SU-DHL-6 (cell line): ENCODE measurements around the gene KIF12.

ENCODE experiments used
- H2AFZ ChIP-seq: fragments of 200-600 bp; sonication (generic); 2 replicates; pipeline ENCODE4 v1.6.1; 2014; ENCODE audit warnings: low read depth, mild to moderate bottlenecking, moderate library complexity, mixed read lengths, antibody characterized with exemption, low read length; ENCODE audit not compliant: severe bottlenecking
- H3F3A ChIP-seq: fragments of 200-600 bp; shearing (Covaris generic); 2 replicates; pipeline ENCODE4 v1.6.0; 2016; ENCODE audit warnings: antibody characterized with exemption, mild to moderate bottlenecking; ENCODE audit not compliant: insufficient read depth
- H3K27ac ChIP-seq: fragments of 200-600 bp; sonication (generic); 2 replicates; pipeline ENCODE4 v1.5.1; 2016; ENCODE audit warnings: low read depth, mild to moderate bottlenecking, low read length, moderate library complexity, mixed read lengths
- H3K27me3 ChIP-seq: fragments of 200-600 bp; sonication (generic), shearing (Covaris generic); 2 replicates; pipeline ENCODE4 v1.6.0; 2014; ENCODE audit warnings: mild to moderate bottlenecking, low read length
- H3K36me3 ChIP-seq: fragments of 200-600 bp; sonication (generic); 2 replicates; pipeline ENCODE4 v1.6.1; 2014; ENCODE audit warnings: mild to moderate bottlenecking, low read length, mixed read lengths
- H3K4me2 ChIP-seq: fragments of 300-600, 200-600 bp; shearing (Covaris generic), sonication (generic); 2 replicates; pipeline ENCODE4 v1.6.0; 2014; ENCODE audit warnings: low read length, low read depth, mild to moderate bottlenecking; ENCODE audit not compliant: poor library complexity, severe bottlenecking
- H3K4me3 ChIP-seq: fragments of 200-600 bp; sonication (generic); 2 replicates; pipeline ENCODE4 v1.5.1; 2014; ENCODE audit warnings: antibody characterized with exemption, low read length, mild to moderate bottlenecking, mixed read lengths; ENCODE audit not compliant: insufficient read depth, poor library complexity, severe bottlenecking
- H3K79me2 ChIP-seq: fragments of 200-600 bp; sonication (generic); 2 replicates; pipeline ENCODE4 v1.6.1; 2014; ENCODE audit warnings: mild to moderate bottlenecking, low read length, moderate library complexity; ENCODE audit not compliant: insufficient read depth
- H3K9ac ChIP-seq: fragments of 200-600 bp; sonication (generic); 2 replicates; pipeline ENCODE4 v1.7.0; 2014; ENCODE audit warnings: mild to moderate bottlenecking, low read length
- H3K9me2 ChIP-seq: fragments of 200-600 bp; sonication (generic); replicated peaks from 2 replicates; pipeline ENCODE4 v1.6.1; 2014; ENCODE audit warnings: low read length; ENCODE audit not compliant: insufficient read depth
- H3K9me3 ChIP-seq: fragments of 200-600 bp; sonication (generic); 2 replicates; pipeline ENCODE4 v1.6.1; 2014; ENCODE audit warnings: low read length, mixed read lengths; ENCODE audit not compliant: insufficient read depth
- H4K20me1 ChIP-seq: fragments of 200-600 bp; sonication (generic); 2 replicates; pipeline ENCODE4 v1.6.1; 2014; ENCODE audit warnings: low read depth, mild to moderate bottlenecking, antibody characterized with exemption, low read length, moderate library complexity, mixed read lengths
- EZH2phosphoT487 ChIP-seq: fragments of 200-600 bp; sonication (generic), shearing (Covaris generic); conservative IDR thresholded peaks from 2 replicates; pipeline ENCODE4 v1.6.1; 2018; ENCODE audit warnings: mild to moderate bottlenecking, antibody characterized with exemption, low read length, moderate library complexity, mixed read lengths
- TF ChIP-seq, protein P1 (sequence below): fragments of 200-600 bp; sonication (generic); IDR thresholded peaks from one replicate; pipeline ENCODE4 v1.5.1; 2017; ENCODE audit warnings: antibody characterized with exemption, mild to moderate bottlenecking, low read length, moderate library complexity; ENCODE audit not compliant: insufficient read depth, poor library complexity, severe bottlenecking

The KIF12 gene

DNA sequence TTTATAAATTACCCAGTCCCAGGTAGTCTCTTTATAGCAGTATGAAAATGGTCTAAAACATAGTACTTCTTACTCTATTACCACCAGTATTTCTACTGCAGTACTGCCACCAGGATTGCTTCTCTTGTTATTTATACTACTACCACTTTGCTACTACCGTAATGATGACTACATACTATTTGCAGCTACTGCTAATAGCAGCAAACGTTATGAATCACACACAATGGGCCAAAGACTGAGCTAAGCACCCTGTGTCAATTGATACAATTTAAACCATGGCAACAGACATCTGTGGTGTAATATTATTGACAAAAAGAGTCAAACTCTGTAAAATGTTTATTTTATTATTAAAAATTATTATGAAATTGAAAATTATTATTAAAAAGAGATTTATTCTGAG lies 15.3 kb upstream of the KIF12 start:
- no peak overlapping the region for H3K9ac ChIP-seq

DNA sequence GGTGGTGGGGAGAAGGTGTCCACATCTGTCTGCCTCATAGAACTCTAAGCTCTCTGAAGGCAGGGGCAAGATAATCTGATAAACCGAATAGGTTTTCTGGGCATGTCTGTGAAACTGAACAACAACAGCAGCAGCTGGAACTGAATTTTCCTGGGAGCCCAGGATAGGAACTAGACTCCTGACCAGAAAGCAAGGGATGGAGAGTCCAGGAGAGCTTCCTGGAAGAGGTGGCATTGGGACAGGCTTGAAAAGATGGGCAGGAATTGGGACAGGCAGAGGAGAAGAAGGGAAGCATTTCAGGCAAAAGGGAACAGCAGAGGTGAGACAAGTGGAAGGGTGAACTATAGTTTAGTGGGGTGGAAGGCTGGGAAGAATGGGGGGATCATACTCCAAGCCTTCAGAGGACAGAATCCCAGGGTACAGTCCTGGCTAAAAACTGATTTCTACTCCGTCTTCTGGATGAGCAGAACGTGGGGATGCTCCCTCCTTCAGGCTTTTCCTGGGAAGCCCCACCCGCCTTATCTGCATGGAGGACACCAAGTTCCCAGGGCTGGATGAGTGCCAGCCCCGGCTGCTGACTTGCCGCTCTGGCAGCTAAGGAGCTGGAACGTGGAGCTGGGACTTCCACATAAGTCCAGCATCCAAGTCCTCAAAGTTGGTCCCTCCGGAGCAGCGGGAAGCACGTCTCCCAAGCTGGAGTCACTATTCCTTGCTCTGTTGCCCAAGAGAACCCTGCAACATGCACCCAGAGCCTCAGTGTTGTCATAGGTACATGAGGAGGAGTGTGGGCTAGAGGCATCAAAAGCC lies 13.9 kb upstream of the KIF12 start:
- Histone ChIP-seq H3K9me3 (no peaks in the 10 kb centered on the region), H3K27ac (no peak overlapping the region), H4K20me1 (no peaks in the 10 kb centered on the region), H3K9me2 (no peaks in the 10 kb centered on the region), H3K36me3 (no peaks in the 10 kb centered on the region), H3K9ac (no peak overlapping the region), H3F3A (no peaks in the 10 kb centered on the region), H3K79me2 (no peaks in the 10 kb centered on the region), H3K27me3 (no peaks in the 10 kb centered on the region), H2AFZ (no peak overlapping the region), H3K4me3 (no peak overlapping the region), H3K4me2 (no peak overlapping the region)
- TF ChIP-seq EZH2phosphoT487 = no peak
- TF ChIP-seq, protein P1, sequence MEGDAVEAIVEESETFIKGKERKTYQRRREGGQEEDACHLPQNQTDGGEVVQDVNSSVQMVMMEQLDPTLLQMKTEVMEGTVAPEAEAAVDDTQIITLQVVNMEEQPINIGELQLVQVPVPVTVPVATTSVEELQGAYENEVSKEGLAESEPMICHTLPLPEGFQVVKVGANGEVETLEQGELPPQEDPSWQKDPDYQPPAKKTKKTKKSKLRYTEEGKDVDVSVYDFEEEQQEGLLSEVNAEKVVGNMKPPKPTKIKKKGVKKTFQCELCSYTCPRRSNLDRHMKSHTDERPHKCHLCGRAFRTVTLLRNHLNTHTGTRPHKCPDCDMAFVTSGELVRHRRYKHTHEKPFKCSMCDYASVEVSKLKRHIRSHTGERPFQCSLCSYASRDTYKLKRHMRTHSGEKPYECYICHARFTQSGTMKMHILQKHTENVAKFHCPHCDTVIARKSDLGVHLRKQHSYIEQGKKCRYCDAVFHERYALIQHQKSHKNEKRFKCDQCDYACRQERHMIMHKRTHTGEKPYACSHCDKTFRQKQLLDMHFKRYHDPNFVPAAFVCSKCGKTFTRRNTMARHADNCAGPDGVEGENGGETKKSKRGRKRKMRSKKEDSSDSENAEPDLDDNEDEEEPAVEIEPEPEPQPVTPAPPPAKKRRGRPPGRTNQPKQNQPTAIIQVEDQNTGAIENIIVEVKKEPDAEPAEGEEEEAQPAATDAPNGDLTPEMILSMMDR = no peak

More for the DNA sequence above, 15.3 kb upstream of the KIF12 start:
- Histone ChIP-seq H3K4me2 (no peak overlapping the region), H3K36me3 (no peaks in the 10 kb centered on the region), H3F3A (no peaks in the 10 kb centered on the region), H3K9me2 (no peaks in the 10 kb centered on the region), H3K9me3 (no peaks in the 10 kb centered on the region), H3K27me3 (no peaks in the 10 kb centered on the region), H3K27ac (no peak overlapping the region), H4K20me1 (no peaks in the 10 kb centered on the region), H2AFZ (no peak overlapping the region), H3K79me2 (no peaks in the 10 kb centered on the region), H3K4me3 (no peak overlapping the region)
- TF ChIP-seq, protein P1 = no peak
- no peak for TF ChIP-seq EZH2phosphoT487

DNA sequence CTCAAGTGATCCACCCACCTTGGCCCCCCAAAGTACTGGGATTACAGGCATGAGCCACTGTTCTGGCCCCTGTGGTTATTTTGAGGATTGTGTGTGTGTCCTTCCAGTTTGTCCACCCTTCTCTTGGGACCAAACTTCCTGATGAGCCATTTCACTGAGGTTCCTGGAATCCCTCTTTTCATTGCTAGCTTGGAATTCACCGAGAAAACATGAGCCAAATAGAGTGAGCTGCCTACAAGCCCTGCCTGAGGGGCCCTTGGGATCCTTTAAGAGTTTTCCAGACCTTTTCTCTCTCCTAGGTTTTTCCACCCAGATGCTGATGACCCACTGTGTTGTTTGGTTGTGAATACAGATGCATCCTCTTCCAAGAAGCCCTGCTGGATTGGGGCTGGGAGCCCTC lies 13.2 kb upstream of the KIF12 start:
- no peaks in the 10 kb centered on the region for H3F3A ChIP-seq
- no peak overlapping the region for H3K4me2 ChIP-seq
- H3K27ac ChIP-seq = no peak overlapping the region
- H3K4me3 ChIP-seq = no peak overlapping the region
- H3K9me3 ChIP-seq = no peaks in the 10 kb centered on the region
- no peaks in the 10 kb centered on the region for H3K9me2 ChIP-seq
- H3K27me3 ChIP-seq = no peaks in the 10 kb centered on the region
- no peak overlapping the region for H2AFZ ChIP-seq
- no peaks in the 10 kb centered on the region for H3K36me3 ChIP-seq
- no peaks in the 10 kb centered on the region for H4K20me1 ChIP-seq
- no peak for TF ChIP-seq EZH2phosphoT487
- TF ChIP-seq, protein P1 = no peak
- no peak overlapping the region for H3K9ac ChIP-seq
- no peaks in the 10 kb centered on the region for H3K79me2 ChIP-seq
